ENCODE measurements around the gene BST1. TPM values are rescaled to one million over a fixed set of nuclear protein-coding genes. Genes with fewer than 3 reads are reported as not detected.
A peak's percentile ranks its signal among the peaks of the same experiment; 100 is the strongest.

BST1 gene, protein sequence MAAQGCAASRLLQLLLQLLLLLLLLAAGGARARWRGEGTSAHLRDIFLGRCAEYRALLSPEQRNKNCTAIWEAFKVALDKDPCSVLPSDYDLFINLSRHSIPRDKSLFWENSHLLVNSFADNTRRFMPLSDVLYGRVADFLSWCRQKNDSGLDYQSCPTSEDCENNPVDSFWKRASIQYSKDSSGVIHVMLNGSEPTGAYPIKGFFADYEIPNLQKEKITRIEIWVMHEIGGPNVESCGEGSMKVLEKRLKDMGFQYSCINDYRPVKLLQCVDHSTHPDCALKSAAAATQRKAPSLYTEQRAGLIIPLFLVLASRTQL
- polyA plus RNA-seq (ENCODE audit: insufficient read length in 3 of 3) = 10 to 100 TPM; 14.4 to 17.0 (median 15.1) TPM

DNA sequence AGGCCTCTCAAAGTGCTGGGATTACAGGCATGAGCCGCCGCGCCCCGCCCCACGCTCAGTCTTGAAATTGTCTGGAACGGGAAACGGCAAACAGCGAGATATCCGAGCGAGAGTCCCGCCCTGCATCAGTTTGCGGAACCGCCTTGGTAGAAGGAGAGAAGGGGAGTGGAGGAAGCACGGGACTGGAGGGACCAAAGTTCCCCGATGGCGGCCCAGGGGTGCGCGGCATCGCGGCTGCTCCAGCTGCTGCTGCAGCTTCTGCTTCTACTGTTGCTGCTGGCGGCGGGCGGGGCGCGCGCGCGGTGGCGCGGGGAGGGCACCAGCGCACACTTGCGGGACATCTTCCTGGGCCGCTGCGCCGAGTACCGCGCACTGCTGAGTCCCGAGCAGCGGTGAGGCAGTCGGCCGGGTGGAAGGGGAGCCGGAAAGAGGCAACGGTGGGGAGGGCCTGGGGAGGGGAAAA, at the start of gene BST1:
Gene BST1 (plus strand): TSS at position 125 of the 463 bp plus-strand sequence. CDS start 80 bp downstream, at position 205.
- peak in 1 of 3 donors; percentile 45 for DNase-seq (ENCODE audit: low read depth in 3 of 3, low spot score in 2 of 3)

DNA sequence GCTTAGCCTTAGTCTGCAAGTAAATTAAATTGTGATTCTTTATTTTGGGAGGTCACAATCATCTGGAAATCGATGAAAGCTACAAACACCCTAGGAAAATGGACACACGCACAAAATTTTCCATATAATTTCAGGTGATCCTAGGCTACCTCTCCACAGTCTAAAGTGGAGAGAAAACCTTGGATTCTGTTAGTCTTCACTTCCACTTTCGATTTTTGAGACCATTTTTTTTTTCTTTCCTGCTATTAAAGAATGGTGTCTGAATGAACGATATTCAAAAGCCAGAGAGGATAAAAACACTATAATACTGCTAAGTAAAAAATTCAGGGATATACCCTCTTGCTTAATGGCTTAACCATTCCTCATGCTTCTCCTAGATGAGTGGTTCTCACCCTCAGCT, 49.4 kb upstream of the BST1 start:
- no peak for DNase-seq (ENCODE audit: low read depth in 3 of 3, low spot score in 2 of 3)

DNA sequence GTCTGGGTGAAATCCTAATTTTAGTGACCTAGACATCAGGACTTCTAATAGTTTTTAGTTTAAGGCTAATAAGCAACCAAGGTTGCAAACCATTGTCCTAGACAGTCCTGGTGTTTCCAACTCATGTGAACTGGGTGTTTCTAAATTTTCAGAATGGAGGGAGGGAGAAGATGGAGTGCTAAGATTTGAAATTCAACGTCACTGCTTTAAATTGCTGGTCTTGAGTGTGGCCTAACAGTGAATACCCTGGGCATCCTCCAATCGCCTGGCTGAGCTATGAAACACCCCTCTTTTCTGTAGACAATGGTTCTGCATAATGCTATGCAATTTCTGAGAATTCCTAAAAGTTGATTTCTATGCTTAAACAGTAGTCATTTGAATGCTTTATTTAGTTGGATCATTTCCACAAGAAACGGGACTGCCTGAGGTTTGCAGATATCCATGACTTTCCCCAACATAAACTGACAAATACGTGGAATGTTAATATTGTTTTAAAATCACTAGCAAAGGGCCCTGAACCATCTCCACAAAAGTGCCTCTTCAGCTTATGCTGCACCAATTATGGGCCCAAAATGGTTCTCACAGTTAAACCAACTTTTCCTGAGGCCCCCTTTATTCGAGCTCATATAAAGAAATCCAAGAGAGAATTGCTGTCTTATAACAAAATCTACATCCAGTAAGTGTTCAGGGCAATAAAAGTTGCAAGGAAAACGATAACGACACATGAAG, 48.8 kb upstream of the BST1 start:
- DNase-seq (ENCODE audit: low read depth in 3 of 3, low spot score in 2 of 3) = peak in 2 of 3 donors; percentile 21 to 38

DNA sequence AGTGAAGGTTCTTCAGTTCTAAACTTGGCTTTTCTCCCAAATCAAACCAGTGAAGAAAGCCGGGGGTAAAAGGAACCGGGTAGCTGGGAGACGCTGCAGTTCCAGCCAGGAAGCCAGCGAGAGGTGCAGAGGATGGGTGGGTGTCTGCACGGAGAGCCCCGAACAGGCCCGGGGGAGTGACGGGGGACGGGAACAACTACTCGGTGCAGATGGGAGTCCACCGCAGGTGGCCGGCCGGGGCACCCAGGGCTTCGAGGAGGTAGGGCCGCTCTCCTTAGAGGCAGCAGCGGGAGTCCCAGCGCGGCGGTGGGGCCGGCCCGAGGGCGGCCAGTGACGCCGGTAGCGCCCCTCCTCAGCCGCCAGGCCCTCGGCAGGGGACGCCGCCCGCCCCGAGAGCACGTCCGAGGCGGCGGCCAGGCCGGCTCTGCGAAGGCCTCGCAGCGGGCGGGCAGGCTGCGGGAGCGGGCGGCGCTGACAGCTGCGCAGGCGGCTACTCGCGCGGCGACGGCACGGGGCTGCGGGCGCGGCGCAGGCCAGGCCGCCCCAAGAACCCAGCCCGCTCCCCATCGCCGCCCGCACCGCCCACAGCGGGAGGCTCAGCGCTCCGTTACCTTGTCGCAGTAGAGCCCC, 48.2 kb upstream of the BST1 start:
- DNase-seq (ENCODE audit: low read depth in 3 of 3, low spot score in 2 of 3) = peak in 2 of 3 donors; percentile 36 to 41

DNA sequence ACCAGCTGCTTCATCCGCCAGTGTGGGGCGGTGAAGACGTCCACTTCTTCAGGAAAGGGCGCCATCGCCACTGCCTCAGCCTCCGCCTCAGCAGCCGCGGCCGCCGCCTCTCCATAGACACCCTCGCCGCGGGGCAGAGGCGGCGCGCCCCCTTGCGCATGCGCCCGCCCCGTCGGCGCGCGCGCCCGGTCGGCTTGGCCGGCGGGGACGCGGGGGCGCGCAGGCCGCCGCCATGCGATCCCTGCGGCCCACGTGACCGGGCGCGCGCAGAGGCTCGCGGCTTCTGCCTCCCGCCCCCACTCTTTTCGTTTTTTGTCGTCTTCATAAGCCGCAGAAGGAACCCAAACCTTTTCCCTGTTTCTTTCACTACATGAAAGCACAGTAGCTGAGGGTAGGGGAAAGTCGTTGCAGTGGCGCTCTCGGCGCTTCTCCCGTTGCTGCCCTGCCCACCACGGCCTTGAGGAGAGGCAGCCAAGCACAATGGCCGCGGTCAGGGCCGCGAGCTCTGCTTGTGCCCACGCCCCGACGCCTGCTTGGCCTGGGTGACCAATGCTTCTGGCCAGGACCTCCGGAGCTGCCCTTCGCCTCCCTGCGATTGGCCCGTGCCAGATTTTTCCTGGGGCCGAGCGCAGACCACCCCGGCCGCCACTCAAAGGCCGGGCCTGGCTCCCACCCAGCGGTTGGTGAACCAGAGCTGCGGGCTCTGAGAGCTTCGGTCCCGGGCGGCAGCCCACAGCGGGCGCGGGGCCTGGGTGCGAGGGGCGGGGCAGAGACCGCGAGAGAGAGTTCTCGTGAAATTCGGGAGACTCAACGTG, 47.4 kb upstream of the BST1 start, which contains the start of gene FBXL5:
Gene FBXL5 (minus strand): TSS at position 135 of the 815 bp plus-strand sequence. CDS start 70 bp downstream, at position 65.
- DNase-seq (ENCODE audit: low read depth in 3 of 3, low spot score in 2 of 3) = peak; percentile 78 to 88 (median 79)

DNA sequence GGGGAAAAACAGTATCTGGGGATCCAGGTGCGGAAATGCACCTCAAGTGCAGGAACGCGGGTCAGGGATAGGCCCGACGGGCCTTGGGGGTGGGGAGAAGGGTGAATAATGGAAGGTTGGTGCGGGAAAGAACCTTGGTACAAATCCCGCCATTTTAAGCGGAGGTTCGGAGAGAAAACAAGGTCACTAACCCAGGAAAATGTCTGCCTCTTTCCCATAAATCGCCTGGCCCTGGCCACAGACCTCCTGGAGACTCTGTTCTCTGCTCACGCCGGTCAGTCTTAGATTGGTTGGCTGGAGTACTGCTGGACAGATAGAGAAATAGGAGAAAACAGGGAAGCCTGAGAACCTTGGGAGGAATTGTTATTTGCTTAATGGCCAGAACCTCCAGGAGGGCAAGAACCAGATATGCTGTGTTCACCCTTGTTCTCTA, 46.8 kb upstream of the BST1 start:
- DNase-seq (ENCODE audit: low read depth in 3 of 3, low spot score in 2 of 3) = peak in 2 of 3 donors; percentile 33 to 42

DNA sequence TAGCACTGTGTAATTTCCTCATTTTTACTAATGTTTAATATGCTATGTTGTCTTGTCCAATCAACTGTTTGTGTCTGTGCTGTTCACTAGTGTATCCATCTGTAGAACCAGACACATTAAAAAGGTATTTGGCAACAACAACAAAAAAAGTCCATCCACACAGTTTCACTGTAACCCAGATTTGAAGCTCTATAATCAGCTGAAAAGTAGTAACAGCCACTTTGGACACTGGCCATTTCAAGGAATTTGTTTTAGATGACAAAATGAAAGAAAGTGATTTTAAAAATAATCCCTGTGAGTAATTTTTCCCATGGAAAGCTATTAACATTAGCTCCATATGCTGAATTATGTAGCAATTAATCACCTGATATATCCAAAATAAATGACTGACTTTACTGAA, 45.5 kb upstream of the BST1 start:
- no peak for DNase-seq (ENCODE audit: low read depth in 3 of 3, low spot score in 2 of 3)

DNA sequence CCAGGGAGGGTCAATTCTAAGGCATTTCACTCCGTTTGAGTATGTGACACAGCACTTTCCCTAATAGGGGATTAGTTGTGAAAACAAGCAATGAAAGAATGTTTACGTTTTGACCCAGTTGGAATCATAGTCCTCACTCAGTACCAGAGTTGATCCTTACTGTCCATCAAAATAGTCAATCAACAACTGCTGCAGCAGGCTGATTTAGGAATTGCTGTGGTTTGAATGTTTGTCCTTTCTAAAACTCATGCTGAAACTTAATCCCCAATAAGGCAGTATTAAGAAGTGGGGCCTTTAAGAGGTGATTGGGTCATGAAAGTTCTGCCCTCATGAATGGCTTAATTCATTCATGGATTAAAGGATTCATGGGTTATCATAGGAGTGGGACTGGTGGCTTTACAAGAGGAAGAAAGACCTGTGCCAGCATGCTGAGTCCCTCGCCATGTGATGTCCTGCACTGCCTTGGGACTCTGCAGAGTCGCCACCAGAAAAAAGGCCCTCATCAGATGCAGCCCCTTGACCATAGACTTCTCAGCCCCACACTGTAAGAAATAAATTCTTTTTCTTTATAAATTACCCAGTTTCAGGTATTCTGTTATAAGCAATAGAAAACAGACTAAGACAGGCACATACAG, 44.6 kb upstream of the BST1 start:
- no peak for DNase-seq (ENCODE audit: low read depth in 3 of 3, low spot score in 2 of 3)

DNA sequence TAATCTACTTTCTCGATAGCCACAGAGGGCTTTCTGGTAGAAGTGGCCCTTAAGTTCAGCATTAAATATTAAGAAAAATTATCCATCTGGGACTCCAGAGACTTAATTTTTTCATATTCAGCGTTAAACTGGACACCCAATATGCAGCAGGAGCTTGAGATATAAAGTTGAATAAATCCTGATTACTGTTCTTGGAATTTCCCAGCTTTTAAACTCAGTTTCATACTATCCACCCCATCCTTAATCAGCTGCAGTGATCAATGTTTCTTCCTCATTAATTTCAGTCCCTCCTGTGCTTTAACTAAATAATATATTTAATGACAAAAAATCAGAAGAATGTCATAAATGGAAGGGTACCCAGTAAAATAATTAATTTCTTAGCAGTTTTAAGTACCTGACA, 44.1 kb upstream of the BST1 start:
- DNase-seq (ENCODE audit: low read depth in 3 of 3, low spot score in 2 of 3) = no peak

DNA sequence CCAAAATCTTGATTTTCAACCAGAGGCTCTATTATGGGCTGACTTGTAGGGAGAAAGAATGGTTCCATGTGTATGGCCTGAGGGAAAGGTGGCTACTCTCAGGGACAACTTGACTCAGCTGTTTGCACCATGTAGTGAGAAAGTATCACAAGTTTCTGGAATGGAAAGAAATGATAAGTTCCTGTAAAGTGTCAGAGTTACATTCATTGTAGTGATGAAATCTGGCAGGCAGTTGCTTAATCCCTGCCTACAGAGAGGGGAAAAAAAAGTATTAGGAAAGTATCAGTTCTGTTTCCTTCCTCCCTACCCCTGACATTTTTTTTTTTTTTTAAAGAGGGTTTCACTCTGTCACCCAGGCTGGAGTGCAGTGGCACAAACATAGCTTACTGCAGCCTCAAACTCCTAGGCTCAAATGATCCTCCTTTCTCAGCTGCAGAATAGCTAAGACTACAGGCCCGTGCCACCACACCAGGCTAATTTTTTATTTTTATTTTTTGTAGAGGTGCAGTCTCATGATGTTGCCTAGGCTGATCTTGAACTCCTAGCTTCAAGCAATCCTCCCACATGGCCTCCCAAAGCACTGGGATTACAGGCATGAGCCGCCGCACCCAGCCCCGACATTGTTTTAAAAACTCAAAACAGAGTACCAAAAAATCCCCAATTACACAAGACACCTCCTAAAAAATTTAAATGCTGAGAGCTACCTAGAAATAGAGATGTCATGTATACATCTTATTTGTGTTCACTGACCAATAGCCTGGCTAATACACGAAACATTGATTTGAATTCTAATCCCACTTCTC, 42.9 kb upstream of the BST1 start:
- no peak for DNase-seq (ENCODE audit: low read depth in 3 of 3, low spot score in 2 of 3)

DNA sequence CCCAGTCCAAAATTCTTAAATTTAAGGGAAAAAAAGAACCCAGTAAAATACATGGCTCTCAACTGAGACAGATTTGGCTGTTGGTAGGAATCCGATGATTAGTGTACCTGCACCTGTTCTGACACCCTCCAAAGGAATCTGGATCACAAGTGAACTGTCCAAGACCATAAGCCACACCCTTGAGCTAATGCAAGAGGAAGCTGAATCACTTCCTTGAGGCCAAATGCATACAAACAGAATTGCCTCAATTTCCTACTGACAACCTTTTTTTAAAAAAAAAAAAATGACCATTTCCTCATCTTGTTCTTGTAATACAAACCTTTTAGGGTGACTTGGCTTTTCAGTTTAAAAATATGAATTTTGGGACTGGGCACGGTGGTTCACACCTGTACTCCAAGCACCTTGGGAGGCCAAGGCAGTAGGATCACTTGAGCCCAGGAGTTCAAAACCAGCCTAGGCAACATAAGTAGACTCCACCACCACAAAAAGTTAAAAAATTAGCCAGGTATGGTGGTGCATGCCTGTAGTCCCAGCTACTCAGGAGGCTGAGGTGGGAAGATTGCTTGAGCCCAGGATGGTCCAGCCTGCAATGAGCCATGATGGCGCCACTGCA, 37.0 kb upstream of the BST1 start:
- DNase-seq (ENCODE audit: low read depth in 3 of 3, low spot score in 2 of 3) = no peak

DNA sequence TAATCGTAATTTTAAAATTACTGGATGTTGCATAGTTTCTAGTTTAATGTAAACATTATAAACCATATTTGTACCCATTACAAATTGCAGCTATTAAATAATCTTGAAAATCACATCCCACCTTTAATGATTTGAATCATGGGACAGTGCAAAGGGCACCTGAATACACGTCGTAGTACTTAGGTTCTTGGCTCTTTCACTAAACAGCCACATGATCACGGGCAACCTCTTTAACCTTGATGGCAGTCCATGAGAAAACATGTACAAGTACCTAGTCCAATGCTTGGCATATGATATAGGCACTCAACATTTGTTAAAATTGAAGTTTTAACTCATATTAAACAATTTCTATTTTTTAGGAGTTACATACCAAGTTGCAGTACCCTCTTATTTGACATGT, 35.9 kb upstream of the BST1 start:
- DNase-seq (ENCODE audit: low read depth in 3 of 3, low spot score in 2 of 3) = no peak

DNA sequence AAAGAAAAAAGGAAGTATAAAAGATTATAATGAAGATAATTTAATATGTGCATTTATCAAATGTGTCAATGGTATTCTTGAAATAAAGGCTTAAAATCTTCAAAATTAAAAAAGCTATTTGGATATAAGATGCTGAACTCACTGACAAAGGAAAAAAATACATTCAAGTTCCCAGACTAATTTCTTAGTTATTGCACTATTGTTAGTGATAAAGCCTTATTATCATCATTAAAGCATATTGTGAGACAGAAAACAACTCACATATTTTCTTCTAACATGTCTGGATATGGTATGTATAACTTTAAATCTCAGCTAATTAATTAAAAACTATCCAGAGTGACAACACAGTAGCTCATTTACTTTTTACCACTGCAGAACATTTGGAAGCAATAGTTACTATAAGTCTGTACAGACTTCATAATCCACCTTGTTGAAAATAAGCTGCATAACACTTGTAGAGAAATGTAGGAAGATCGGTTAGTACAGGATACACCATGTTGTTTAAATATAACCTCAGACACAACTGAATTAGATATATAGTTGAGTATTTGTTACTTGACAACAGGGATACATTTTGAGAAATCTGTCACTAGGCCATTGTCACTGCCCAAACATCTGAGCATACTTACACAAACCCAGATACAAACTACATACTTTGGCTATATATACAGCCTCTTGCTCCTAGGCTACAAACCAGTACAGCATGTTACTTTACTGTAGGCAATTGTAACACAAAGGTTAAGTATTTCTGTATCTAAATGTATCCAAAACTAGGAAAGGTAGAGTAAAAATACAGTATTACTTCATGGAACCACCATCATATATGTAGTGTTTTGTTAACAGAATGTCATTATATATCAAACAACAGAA, 34.1 kb upstream of the BST1 start:
- no peak for DNase-seq (ENCODE audit: low read depth in 3 of 3, low spot score in 2 of 3)

DNA sequence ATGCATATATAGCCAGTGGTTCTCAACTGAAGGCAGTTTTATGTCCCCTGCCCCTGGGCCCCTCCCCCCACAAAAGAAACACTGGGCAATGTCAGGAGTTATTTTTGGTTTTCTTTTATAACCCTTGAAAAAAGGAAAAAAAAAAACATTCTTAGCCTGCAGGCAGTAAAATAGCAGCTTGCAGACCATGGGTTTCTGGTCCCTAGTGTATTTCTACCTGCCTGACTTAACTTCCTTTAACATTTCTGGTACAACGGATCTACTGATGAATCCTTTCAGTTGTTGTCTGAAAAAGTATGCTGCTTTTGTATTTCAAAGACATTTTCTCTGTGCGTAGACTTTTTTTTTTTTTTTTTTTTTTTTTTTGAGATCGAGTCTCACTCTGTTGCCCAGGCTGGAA, 32.3 kb upstream of the BST1 start:
- no peak for DNase-seq (ENCODE audit: low read depth in 3 of 3, low spot score in 2 of 3)

DNA sequence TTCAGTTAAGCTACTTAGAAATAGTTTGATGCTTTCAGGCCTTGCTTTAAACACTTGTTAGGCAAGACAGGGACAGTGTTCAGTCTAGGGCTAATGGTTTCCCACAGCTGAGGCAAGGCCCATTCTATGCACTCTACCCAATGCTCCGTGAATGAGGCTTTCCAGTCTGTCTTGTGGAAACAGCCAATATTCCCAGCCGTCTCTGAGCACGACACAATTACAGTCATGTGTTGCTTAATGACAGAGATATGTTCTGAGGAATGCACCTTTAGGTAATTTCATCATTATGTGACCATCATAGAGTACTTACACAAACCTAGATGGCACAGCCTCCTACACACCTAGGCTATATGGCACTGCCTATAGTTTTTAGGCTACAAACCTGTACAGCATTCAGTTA, 30.8 kb upstream of the BST1 start:
- DNase-seq (ENCODE audit: low read depth in 3 of 3, low spot score in 2 of 3) = no peak

DNA sequence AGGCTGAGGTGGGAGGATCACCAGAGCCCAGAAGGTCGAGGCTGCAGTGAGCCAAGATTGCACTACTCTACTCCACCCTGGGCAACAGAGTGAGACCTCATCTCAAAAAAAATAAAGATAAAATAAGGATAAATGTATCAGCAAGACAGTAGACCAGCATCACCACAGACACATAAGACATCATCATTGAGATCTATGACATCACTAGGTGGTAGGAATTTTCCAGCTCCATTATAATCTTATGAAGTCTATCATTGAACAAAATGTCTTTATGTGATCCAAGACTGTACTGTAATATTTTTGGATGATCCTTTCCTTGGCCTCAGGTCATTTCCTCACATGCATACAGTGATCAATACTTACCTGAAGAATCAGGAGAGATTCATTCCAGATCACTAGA, 29.5 kb upstream of the BST1 start:
- DNase-seq (ENCODE audit: low read depth in 3 of 3, low spot score in 2 of 3) = no peak

DNA sequence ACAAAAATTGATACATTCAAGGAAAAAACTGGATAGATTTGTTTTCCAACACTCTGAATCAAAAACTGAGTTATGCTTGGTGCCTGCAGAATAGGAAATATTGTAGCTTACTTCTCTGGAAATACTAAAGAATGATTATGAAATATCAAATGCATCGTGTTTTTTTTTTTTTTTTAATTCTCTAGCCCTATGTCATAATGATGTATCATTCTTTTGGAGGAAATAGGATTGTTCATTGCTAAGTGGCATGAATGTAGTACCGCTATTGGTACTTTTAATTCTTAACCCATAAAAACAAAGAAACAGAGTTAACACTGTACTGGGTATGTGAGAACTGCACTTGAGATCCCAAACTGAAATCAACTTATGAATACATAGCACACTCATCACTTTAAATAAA, 28.8 kb upstream of the BST1 start:
- no peak for DNase-seq (ENCODE audit: low read depth in 3 of 3, low spot score in 2 of 3)

DNA sequence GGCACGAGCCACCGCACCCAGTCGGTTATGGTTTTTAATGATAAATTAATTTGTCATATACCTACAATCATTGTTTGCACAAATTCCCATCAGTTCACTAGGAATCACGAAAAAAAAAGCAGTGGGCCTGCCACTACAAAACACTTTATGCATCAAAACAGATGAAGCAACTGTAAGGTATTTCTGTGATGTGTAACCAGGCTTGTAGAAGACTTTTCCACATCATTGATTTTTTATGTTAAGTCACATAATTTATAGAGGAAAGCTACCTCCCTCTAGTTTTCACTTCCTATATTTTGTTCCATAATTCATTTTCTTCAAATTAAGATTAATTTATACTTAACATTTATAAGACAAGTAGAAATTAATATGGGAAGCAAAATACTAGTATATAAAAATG, 27.9 kb upstream of the BST1 start:
- no peak for DNase-seq (ENCODE audit: low read depth in 3 of 3, low spot score in 2 of 3)

Measured in right renal cortex interstitium (tissue), 3 donors.